Right atrium auricular region (tissue), 2 donors: ENCODE data around the gene EBF3. TPM values are rescaled to one million over a fixed set of nuclear protein-coding genes. Genes with fewer than 3 reads are reported as not detected.

ENCODE experiments used
- DNase-seq: peaks from one replicate; pipeline ENCODE4 v3.0.0-alpha.2; 2019; ENCODE audit warnings: low spot score
- H3K27ac ChIP-seq, 2 donors: fragments of 200-600 bp; sonication (generic); 1 replicate in 1 of 2; 2 replicates in 1 of 2; pipeline ENCODE4 v1.5.1; 2016 to 2019
- H3K27me3 ChIP-seq, 2 donors: fragments of 200-600 bp; sonication (generic); one replicate each; pipeline versions ENCODE4 v1.5.1 to v1.6.0; 2017 to 2019
- H3K36me3 ChIP-seq: fragments of 200-600 bp; sonication (generic); one replicate; pipeline ENCODE4 v1.5.1; 2016
- H3K4me1 ChIP-seq, 2 donors: fragments of 200-600 bp; sonication (generic); one replicate each; pipeline versions ENCODE4 v1.5.1 to v1.6.0; 2017 to 2019
- H3K4me3 ChIP-seq, 2 donors: fragments of 200-600 bp; sonication (generic); 1 replicate in 1 of 2; 2 replicates in 1 of 2; pipeline ENCODE4 v1.5.1; 2017 to 2019; ENCODE audit warnings: mild to moderate bottlenecking in 1 of 2, moderate library complexity in 1 of 2
- H3K9me3 ChIP-seq, 2 donors: fragments of 200-600 bp; sonication (generic); one replicate each; pipeline ENCODE4 v1.5.1; 2019
- total RNA-seq, 2 donors: library from RNA; depleted of rRNA; stranded (reverse); fragments of >200 nt; gene quantifications; one replicate each; pipeline ENCODE4 v1.1.0, GENCODE V29; 2016
- TF ChIP-seq, protein P1 (sequence below), 2 donors: fragments of 200-600 bp; sonication (generic); IDR thresholded peaks; one replicate each; pipeline ENCODE4 v1.5.1; 2019; ENCODE audit warnings: antibody characterized with exemption in 2 of 2

Gene EBF3, protein sequence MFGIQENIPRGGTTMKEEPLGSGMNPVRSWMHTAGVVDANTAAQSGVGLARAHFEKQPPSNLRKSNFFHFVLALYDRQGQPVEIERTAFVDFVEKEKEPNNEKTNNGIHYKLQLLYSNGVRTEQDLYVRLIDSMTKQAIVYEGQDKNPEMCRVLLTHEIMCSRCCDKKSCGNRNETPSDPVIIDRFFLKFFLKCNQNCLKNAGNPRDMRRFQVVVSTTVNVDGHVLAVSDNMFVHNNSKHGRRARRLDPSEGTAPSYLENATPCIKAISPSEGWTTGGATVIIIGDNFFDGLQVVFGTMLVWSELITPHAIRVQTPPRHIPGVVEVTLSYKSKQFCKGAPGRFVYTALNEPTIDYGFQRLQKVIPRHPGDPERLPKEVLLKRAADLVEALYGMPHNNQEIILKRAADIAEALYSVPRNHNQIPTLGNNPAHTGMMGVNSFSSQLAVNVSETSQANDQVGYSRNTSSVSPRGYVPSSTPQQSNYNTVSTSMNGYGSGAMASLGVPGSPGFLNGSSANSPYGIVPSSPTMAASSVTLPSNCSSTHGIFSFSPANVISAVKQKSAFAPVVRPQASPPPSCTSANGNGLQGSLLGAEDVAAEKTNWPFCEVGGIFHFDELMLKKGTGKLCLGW
- 1 to 10 TPM; 5.8 to 6.9 TPM for total RNA-seq

DNA sequence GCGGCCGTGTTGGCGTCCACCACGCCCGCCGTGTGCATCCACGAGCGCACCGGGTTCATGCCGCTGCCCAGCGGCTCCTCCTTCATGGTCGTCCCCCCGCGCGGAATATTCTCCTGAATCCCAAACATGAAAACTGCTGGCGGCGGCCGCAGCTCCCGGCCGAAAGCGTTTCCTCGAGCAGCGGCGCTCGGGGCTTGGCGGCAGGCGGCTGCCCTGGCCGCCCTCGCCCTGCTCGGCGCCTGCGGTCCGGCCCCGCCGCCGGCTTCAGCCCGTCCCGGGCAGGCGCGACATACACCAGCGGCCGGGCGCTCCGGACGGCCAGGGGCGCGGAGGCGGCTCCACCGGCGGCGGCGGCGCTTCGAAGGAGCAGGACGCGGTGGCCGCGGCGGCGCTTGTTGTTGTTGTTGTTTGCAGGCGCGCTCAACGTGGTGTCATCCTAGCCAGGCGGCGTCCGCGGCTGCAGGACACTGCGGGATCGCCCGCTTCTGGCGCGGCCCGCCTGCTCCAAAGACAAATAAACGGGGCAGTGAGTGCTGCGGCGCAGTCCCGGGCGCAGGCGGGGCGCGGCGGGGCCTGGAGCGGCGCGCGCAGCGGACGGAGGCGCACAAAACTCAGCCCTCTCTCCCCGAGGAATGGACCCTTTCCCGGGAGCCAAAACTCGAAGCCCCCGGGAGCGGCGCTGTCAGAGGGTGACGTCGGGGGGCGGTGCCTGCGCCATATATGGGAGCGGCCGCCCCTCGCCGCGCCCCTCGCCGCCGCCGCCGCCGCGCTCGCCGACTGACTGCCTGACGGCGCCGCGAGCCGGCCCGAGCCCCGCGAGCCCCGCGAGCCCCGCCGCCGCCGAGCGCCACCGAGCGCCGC is at the start of gene EBF3:
Gene EBF3, minus strand, starts transcription at position 634 of the 861 bp plus-strand sequence. Its CDS starts 506 bp downstream, at position 128.
- H3K4me3 ChIP-seq, result peak within 1 kb of the TSS; percentile 50 to 68
- H3K36me3 ChIP-seq, result no peaks in the 10 kb centered on the region
- peaks cover 0 to 26% of the 10 kb centered on the region in 2 donors for H3K4me1 ChIP-seq
- DNase-seq, result peak; percentile 87
- peak within 1 kb of the TSS; percentile 82 to 85 for H3K27ac ChIP-seq
- H3K9me3 ChIP-seq, result no peaks in the 10 kb centered on the region
- TF ChIP-seq, protein P1, sequence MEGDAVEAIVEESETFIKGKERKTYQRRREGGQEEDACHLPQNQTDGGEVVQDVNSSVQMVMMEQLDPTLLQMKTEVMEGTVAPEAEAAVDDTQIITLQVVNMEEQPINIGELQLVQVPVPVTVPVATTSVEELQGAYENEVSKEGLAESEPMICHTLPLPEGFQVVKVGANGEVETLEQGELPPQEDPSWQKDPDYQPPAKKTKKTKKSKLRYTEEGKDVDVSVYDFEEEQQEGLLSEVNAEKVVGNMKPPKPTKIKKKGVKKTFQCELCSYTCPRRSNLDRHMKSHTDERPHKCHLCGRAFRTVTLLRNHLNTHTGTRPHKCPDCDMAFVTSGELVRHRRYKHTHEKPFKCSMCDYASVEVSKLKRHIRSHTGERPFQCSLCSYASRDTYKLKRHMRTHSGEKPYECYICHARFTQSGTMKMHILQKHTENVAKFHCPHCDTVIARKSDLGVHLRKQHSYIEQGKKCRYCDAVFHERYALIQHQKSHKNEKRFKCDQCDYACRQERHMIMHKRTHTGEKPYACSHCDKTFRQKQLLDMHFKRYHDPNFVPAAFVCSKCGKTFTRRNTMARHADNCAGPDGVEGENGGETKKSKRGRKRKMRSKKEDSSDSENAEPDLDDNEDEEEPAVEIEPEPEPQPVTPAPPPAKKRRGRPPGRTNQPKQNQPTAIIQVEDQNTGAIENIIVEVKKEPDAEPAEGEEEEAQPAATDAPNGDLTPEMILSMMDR (IDR thresholded peaks at IDR 0.05), result no peak
- peaks cover 24 to 44% of the 10 kb centered on the region in 2 donors for H3K27me3 ChIP-seq

DNA sequence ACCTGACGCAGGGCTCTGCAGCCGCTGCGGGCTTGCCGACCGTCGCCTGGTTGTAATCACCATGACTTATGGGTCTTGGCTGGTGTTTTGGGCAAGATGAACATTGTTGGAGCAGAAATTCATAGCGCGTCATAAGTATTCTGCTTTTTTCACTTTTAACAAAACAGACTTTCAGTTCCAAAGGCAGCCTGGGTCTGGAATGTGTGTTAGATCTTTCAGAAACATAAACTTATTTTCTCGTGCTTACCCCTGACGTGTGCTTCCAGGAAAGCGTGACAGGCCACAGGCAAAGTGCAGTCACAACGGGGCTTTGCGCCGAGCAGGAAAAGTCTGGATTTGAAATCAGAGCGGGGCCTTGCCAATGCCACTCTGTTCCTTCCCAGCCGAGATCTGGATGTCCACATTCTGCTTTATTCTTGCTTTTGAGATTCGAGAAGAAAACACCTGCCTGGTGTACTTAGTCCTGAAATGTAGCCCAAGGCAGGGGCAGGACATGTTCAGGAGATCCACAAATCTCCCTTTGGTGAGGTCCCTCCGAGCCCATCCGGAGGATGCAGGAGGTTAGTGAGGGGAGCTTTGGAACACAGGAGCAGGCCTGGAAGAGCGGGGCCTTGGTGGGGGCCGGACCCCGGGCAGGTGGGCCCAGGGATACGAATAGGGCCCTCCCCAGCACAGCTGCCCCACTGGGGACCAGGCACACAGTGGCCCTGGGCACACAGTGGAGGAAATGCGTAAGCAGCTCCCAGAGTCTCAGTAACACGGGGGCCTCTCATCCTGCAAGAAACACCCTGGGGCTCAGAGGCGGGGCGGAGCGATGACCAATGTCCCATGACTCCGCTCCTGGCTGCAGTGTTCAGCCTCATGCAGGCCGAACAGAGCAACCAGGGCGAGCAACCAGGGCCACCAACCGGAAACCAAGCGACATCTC is 49.5 kb upstream of the EBF3 start:
- peak; percentile 42 for DNase-seq
- Histone ChIP-seq H3K27ac (no peak overlapping the region), H3K9me3 (no peaks in the 10 kb centered on the region), H3K4me3 (no peak overlapping the region), H3K27me3 (no peaks in the 10 kb centered on the region), H3K36me3 (no peaks in the 10 kb centered on the region), H3K4me1 (no peaks in the 10 kb centered on the region)
- TF ChIP-seq, protein P1 (IDR thresholded peaks at IDR 0.05), result no peak

DNA sequence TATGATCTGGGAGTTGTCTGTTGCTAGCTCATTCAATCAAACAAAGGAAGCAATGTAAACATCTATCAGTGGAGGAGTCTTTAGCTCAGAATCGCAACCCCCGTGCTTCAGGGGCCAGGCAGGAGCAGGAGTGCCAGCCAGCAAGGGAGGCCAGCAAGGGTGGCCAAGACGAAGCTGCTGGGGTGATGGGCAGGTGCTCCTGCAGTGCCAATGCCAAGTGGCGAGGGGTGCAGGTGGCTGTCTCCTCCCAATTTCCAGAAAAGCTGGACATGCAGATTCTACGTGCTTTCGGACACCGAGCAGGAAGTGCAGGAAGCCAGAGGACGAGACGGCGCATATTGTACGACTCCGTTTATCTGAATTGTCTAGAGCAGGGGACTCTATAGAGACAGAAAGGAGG is 48.1 kb upstream of the EBF3 start:
- Histone ChIP-seq H3K4me3 (no peak overlapping the region), H3K27me3 (no peaks in the 10 kb centered on the region), H3K27ac (no peak overlapping the region), H3K9me3 (no peaks in the 10 kb centered on the region), H3K4me1 (no peaks in the 10 kb centered on the region), H3K36me3 (no peaks in the 10 kb centered on the region)
- DNase-seq, result no peak
- TF ChIP-seq, protein P1 (IDR thresholded peaks at IDR 0.05), result no peak

DNA sequence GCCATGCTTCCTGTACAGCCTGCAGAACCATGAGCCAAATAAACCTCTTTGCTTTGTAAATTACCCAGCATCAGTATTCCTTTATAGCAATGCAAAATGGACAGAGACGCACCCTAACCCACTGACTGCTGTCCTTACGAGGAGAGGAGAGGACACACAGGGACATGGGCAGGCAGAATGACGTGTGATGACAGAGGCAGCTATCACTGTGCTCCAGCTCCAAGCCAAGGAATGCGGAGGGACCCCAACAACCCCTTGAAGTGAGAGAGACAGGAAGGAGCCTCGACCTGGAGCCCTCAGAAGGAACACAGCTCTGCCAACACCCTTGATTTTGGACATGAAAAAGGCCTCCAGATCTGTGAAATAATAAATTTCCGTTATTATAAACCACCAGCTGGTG is 46.6 kb upstream of the EBF3 start:
- peak; percentile 30 for DNase-seq
- Histone ChIP-seq H3K4me3 (no peak overlapping the region), H3K9me3 (no peaks in the 10 kb centered on the region), H3K27ac (no peak overlapping the region), H3K27me3 (no peaks in the 10 kb centered on the region), H3K4me1 (no peaks in the 10 kb centered on the region), H3K36me3 (no peaks in the 10 kb centered on the region)
- TF ChIP-seq, protein P1 (IDR thresholded peaks at IDR 0.05), result no peak

DNA sequence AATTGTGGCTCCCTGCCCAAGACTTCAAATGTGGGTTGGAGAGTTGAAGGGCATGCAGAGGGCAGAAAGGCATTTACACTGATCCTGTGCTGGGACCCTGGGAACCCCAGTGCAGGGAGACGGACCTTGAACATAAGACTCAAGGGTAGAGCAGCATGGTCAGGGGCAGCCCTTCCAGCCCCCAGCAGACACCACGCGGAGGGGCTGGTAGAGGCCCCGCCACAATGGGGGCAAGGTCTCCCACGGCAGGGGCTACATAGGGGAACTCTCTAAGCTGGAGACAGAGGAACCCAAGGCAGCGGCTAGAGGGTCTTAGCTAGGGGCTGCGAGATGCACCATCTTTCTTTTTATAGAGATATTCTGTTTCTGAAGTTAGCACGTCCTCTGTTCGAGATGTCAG is 45.2 kb upstream of the EBF3 start:
- DNase-seq, result peak; percentile 34
- Histone ChIP-seq H3K4me1 (no peaks in the 10 kb centered on the region), H3K27me3 (no peaks in the 10 kb centered on the region), H3K9me3 (peaks cover 0 to 8% of the 10 kb centered on the region in 2 donors), H3K36me3 (no peaks in the 10 kb centered on the region), H3K4me3 (no peak overlapping the region), H3K27ac (no peak overlapping the region)
- TF ChIP-seq, protein P1 (IDR thresholded peaks at IDR 0.05), result no peak
